Activated T-helper 1 cell treated with Interleukin-2 at 50 U/mL for 16 hours (primary cell): ENCODE results near the gene TRIM72.
"Not testable (repeated sequence)": the region's sequence is repeated elsewhere in the genome, so short reads cannot be mapped to it uniquely, and the experiment has no call there.

Source experiments
- DNase-seq: peaks from one replicate; pipeline ENCODE4 v3.0.0-alpha.2; 2020; ENCODE audit warnings: low read depth

The TRIM72 gene, protein sequence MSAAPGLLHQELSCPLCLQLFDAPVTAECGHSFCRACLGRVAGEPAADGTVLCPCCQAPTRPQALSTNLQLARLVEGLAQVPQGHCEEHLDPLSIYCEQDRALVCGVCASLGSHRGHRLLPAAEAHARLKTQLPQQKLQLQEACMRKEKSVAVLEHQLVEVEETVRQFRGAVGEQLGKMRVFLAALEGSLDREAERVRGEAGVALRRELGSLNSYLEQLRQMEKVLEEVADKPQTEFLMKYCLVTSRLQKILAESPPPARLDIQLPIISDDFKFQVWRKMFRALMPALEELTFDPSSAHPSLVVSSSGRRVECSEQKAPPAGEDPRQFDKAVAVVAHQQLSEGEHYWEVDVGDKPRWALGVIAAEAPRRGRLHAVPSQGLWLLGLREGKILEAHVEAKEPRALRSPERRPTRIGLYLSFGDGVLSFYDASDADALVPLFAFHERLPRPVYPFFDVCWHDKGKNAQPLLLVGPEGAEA

DNA sequence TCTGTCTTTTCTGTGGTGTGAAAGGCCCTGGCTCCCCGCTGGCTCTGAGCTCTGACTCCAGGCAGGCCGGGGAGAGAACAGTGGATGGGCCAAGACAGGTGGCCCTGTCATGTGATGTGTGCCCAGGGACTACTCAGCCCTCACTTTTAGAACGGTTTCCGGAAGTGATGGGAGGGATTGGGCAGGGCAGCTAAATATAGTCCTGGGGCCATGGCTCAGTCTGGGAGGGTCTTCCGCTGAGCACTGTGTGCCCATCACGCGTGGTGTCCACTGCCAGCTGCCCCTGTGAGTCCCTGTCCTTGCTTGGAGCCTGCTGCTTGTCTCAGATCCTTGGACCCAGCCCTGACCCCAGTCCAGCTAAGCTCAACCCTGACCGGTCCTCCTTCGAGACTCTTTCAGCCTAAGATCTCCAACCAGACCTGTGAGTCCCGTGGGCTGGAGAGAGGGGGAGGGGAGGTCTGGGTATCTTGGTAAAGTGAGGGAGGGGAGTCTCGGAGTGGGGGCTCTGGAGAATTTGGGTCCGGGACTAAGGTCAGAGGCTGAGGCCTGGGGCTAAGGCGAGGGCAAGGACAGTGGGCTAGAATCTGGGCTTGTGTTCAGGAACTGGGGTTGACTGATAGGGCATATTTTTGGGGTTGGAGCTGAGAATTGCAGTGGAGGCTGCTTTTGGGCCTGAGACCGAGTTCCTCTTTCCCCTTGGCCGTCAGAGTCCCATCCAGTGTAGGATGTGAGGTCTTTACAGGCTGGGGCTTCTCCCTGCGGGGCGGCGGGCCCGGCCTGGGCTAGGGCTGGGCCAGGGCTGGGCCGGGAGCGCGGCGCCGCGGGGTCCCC, at the start of gene TRIM72:
Gene TRIM72, plus strand, starts transcription at position 243 of the 831 bp plus-strand sequence. CDS start 620 bp downstream, outside the sequence.
- no peak for DNase-seq

DNA sequence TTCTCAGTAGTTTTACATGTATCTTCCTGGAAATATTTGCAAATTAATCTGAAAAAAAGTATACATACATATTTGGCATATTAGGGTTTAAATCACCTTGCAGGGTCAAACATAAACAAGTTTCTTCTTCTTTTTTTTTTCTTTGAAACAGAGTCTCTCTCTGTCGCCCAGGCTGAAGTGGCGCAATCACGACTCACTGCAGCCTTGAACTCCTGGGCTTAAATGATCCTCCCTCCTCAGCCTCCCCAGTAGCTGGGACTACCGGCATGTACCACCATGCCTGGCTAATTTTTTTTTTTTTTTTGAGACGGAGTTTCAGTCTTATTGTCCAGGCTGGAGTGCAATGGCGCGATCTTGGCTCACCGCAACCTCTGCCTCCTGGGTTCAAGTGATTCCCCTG, 46.6 kb upstream of the TRIM72 start:
- no peak for DNase-seq

DNA sequence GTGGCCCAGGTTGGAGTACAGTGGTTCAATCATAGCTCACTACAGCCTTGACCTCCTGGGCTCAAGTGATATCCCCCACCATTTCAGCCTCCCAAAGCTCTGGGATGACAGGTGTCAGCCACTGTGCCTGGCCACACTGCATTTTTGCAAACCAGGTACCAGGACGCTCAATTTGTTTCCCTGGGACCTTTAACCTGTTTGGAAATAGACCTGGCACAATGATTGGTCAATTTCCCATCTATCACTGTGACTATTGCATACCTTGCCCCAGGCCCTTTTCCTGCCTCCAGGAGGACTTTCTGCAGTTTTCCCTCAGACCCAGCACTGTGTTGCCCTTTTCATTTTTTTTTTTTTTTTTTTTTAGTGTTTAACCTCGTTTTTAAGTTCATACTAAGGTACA, 45.1 kb upstream of the TRIM72 start:
- no peak for DNase-seq

DNA sequence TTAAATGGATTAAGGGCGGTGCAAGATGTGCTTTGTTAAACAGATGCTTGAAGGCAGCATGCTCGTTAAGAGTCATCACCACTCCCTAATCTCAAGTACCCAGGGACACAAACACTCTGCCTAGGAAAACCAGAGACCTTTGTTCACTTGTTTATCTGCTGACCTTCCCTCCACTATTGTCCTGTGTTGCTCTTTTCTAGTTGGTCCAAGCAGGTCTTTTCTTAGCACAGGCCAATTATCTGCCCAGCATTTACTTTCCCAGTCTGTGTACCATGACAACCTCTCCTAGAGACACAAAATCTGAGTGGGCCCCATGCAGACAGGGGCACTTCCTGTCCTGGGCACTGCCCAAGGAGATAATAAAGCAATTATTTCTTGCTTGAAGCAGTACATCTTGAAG, 43.9 kb upstream of the TRIM72 start:
- DNase-seq = not testable (repeated sequence)

DNA sequence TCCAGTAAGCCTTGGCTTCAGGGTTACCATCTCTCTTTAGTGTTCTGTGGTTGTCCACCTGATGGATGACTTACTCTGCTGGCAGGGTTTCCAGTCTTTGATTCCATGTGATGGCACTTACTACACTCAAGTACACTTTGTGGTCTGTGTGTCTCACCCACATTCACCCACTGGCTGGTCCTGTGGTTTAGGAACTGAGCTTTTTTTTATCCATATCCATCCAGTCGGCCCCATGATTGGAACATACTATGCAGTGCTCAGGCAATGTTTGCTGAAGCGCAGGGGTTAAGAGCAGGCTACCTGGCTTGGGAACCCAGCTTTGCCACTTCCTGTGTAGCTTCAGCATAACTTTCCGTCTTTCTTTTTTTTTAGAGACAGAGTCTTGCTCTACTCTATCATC, 36.8 kb upstream of the TRIM72 start:
- peak; percentile 28 for DNase-seq

DNA sequence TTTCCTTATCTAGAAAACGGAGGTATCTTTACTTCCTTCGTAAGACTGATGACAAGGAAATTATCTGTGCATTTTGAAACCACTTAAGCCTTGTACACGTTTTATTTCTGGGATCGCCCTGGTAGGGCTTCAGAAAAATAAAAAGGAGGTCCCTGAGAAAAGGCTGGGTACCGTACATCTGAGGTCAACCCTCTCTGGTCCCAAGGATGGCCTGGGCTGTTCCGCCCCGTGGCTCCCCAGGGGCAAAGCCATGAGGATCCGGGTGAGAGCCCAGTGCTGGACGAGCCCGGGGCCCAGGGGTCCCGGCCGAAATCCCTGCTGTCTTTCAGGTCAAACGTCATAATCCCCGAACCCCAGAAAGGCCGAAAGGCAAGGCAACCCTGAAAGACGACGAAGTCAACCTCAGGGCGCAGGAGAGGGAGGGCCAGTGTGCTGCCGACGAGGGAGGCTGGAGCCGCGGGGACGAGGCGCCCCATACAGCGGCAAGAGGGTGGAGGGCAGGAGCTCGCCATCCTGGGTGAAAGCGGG, 34.6 kb upstream of the TRIM72 start:
- DNase-seq = no peak

DNA sequence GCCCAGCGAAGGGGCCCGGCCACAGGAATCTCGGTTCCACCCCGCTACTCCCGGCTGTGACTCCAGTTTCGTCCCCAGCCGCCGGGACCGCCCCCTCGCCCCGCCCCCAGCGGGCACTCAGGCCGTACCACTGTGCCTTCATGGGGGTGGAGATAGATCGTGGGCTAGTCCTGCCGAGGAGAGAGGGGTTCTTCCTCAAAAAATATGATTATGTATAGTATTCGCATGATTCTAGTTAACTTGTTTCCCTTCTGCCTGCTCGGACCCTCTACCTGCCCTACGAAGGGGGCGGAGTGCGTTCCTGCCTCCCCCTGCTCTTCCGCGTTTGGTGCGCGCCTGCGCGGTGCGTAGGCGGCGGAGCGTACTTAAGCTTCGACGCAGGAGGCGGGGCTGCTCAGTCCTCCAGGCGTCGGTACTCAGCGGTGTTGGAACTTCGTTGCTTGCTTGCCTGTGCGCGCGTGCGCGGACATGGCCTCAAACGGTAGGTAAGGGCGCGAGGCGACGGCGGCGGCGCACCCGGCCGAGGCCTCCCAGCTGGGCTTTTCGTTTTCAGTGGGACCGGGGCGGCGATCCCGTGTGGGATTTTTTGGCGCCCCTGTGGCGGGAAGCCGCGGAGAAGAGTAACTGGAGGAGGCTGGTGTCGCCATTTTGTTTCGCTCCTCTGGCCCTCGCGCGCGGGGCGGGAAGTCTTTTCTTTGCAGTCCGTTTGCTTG, 34.0 kb upstream of the TRIM72 start, which contains the start of gene FUS:
Gene FUS, plus strand, starts transcription at position 393 of the 713 bp plus-strand sequence. Its CDS starts 76 bp downstream, at position 469.
- DNase-seq = peak; percentile 87

DNA sequence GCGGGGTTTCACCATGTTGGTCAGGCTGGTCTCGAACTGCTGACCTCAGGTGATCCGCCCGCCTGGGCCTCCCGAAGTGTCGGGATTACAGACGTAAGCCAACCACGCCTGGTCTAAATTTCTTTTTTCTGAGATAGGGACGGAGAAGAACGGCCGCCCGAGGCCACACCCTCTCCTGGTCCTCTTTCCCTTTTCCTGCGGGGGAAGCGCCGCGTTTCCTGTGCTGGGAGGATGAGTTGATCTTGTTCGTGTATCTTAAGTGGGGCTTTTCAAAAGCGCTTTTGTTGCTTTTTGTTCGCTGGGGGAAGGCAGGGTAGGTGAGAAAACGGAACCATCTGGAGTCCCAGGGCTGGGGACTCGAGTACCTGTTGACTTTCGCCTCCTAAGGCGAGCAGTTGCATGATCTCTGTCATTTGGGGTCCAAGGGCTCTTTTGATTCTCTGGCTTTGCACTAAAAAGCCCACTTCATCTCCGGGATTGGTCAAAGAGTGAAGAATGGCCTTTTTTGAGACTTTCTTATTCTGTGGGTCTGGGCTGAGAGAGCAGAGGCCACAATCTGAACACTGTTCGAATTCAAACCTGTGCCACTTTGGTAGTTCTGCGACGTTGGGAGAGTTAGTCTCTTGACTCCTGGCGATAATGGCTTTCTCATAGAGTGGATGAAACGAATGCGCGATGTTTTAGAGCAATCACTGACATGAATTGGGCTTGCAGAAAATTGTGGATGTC, 32.7 kb upstream of the TRIM72 start:
- DNase-seq = no peak

DNA sequence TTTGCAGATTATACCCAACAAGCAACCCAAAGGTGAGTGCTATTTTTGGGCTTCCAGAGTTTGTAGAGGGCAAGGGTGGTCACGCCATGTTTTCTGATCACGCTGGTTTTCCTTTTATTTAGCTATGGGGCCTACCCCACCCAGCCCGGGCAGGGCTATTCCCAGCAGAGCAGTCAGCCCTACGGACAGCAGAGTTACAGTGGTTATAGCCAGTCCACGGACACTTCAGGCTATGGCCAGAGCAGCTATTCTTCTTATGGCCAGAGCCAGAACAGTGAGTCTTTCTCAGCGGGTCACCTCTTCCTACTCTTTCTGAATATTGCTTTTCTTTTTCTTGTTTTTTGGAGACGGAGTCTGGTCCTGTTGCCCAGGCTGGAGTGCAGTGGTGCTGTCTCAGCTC, 31.5 kb upstream of the TRIM72 start:
- no peak for DNase-seq

DNA sequence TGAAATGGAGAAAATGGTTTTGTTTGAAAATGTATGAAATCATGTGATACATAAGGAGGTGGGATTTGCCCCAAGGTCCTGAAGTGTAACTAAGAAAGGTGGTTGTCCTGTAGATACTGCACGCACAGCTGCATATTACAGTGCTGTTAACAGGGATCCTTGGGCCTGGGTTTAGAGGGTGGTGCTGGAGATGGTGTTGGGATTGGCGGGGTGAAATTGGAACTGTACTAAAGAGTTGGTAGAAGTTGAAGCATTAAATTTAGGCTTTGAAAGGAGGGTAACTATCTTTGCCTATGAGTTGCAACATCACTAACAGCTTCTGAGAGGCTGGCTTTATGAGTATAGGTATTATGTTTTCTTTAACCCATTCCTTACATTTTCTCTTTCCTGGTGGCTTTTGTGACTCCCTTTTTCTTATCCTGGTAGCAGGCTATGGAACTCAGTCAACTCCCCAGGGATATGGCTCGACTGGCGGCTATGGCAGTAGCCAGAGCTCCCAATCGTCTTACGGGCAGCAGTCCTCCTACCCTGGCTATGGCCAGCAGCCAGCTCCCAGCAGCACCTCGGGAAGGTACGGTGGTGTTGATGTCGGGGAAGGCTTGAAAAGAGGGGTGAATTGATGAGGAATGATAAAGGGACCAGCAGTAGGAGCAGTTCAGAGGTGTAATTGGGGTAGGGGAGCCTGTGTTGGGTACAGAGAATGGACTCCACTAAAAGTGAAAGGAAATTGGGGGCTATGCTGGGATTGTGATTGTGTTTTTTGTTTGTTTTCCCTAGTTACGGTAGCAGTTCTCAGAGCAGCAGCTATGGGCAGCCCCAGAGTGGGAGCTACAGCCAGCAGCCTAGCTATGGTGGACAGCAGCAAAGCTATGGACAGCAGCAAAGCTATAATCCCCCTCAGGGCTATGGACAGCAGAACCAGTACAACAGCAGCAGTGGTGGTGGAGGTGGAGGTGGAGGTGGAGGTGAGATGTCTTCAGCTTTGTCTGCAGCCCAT, 30.2 kb upstream of the TRIM72 start:
- DNase-seq = no peak

DNA sequence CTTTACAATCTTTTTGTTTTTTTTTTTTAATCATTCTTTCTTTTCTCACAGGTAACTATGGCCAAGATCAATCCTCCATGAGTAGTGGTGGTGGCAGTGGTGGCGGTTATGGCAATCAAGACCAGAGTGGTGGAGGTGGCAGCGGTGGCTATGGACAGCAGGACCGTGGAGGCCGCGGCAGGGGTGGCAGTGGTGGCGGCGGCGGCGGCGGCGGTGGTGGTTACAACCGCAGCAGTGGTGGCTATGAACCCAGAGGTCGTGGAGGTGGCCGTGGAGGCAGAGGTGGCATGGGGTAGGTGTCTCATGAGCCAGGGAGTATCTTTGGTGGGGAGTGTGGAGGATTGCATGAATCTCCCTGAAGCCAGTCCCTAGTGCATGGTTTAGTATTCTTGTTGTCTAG, 29.0 kb upstream of the TRIM72 start:
- DNase-seq = no peak

DNA sequence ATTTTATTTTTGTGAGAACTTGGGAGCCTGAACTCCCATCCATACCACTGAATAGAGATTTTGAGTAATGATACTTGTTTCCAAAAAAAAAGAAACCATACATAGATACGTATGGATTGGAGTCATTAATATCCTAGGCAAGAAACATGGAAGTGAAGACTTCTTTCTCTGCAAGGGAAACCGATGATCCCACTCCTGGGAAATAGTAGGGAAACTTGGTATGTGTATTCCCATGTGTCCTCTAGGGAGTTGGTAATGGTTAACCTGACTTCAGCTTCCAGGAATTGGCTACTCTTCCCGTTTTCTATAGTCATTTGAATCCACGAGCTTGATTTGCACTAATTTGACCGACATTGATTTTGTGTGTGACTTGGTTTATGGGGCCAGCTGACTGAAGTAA, 28.6 kb upstream of the TRIM72 start:
- DNase-seq = no peak

DNA sequence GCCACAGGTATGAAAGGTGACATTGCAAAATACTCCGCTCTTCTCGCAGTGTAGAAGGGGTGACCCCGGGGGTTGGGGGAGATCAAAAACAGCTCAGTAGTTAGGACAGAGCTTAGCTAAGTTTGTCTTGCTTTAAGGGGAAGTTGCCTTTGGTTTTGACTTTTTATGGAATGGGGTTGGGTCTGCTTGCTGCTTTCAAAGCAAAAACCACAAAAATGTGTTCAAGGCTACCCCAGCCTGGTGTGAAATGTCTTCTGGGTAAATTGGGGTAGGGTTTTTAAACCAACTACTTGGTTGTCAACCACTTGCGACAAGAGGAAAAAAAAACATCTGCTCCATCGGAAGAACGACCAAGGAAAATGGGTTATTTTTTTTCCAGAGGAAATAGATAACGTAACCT, 27.7 kb upstream of the TRIM72 start:
- DNase-seq = no peak

DNA sequence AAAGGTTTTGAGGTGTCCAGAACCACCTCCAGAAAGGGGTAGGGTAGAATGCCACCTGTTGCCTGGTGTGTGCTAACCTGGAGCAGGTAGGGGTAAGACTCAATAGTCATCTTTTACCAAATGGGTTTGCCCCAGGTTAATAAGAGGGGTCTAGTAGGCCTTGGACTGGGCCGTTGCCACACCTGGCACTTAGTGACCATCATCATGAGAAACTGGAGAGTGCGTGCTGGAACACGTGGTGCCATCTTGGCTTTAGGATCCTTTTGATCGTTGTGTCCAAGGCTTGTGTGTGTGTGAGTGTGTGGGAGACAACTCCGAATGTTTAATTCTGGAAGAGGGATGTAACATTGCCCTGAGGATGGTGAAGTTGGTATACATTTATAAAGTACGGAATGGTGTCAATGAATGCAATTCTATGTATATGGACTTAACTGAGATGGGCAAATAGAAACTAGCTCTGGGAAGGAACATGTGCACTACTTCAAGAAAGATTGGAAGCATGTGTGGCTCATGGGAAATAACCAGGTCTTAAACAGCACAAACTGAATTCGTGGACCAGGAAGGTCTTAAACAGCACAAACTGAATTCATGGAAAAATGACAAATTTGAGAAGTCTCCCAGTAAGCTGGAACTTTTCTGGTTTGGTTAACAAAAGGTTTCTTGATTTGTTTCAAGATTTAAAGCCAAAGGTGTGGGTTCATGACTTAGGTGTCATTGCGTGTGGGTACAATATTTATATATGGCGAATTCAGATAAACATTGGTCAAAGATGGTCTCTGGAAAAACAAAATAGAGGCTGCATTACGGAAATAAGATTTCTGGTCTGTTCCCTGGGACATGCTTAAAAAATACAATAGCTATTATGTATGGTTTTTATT, 26.8 kb upstream of the TRIM72 start:
- no peak for DNase-seq

DNA sequence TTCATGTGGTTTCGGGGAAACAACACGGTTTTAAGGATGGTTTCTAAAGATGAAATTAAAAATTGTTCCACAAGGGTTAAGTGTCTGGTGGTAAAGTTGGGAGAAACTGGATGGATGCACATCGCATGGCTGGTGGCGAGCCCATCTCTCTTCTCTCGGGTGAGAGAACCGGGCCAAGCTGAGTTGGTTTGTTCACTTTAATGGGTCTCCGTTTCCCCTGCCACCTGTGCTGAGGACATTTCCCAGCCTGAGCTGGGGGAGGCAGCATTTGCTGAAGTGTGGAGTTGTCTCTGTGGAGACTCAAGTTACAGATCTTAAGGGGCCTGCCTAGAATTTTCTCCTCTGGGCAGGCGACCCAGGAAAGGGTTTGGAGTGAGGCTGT, 26.1 kb upstream of the TRIM72 start:
- no peak for DNase-seq

DNA sequence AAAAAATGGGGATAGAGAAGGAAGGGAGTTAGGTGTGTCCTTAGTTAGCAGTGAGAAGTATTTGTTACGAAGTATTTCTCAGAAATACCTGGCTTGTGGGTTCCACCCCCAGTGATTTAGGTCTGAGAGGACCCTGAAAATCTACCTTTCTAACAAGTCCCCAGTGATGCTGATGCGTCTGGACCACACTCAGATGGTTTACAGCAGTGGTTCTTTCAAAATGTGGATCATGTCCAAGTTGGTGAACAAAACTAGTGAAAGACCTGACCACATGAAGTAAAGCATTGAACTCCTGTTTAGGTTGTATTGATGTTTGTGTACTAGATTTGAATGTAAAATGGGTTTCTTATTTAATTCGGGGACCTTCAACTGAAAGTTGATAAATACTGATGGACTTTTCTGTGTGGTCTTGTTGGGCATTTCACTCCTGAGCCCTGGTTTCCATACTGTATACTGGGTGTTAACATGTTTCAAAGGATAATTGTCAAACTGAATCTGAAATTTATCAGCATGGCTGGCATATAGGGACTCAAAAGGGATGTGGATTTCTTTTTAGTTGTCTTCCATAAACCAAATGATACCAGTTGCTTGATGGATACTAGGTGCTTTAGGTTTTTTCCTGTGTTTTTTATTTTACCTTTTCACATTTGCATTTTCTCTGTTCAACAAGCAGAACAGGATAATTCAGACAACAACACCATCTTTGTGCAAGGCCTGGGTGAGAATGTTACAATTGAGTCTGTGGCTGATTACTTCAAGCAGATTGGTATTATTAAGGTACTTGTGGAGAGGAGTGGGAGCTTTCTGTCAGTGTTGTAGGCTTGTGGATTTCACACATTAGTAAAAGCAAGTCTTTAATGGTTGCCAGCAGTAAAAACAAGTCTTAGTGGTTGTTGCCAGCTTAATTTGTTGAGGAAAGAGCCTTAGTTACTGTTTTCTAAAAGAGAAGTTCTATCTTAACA, 25.2 kb upstream of the TRIM72 start:
- DNase-seq = no peak

DNA sequence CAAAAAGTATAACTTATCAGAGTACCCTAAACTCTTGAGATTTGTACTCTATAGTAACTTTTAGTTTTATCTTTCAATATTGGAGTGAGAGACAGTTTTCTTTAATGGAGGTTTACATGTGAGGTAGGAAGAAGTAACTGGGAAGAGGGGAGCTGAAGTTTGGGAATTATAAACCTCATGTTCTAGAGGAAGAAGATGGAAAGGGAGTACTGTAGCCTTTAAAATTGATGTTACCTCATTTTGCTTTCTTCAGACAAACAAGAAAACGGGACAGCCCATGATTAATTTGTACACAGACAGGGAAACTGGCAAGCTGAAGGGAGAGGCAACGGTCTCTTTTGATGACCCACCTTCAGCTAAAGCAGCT, 24.5 kb upstream of the TRIM72 start:
- no peak for DNase-seq

DNA sequence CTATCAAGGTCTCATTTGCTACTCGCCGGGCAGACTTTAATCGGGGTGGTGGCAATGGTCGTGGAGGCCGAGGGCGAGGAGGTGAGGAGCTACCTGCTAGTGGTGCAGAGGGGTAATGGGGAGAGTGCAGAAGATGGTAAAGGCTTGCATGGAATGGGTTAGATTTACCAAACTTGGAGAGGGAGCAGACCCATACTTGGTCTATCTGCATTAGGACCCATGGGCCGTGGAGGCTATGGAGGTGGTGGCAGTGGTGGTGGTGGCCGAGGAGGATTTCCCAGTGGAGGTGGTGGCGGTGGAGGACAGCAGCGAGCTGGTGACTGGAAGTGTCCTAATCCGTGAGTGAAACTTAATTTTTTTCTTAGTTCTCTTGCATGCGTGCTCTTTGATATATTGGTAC, 23.9 kb upstream of the TRIM72 start:
- DNase-seq = no peak
